ENCODE measurements around the gene FNDC3B.

The FNDC3B gene

DNA sequence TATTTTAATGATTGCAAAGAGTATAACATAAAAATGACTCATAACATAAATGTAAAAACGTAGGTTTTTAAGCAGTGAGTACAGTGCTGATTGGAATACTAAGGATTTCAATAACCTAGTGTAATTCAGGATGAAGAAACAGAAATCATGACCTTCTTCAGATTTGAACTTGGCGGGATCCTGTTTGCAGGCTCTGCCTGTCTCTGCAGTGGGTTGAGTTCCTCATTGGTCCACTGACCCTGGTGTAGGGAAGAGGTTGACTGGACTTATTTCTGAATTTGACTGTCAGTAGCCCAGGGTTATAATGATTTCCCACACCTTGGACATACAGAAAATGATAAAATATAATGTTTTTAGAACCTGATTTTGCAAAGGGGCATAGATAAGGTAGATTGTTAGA, 171.7 kb downstream of the FNDC3B start:
- Histone ChIP-seq H3K27ac (ENCODE audit: low read depth, low read length) (no peak overlapping the region), H3K4me2 (ENCODE audit: low read depth, low read length, poor library complexity, severe bottlenecking) (no peak overlapping the region), H4K20me1 (ENCODE audit: low read depth, low read length) (no peaks in the 10 kb centered on the region), H3K4me3 (ENCODE audit: insufficient read depth, low read length, poor library complexity, severe bottlenecking) (no peak overlapping the region), H3K9ac (ENCODE audit: low read length) (no peak overlapping the region), H3K79me2 (ENCODE audit: insufficient read depth, low read length) (no peaks in the 10 kb centered on the region), H2AFZ (ENCODE audit: low read depth, low read length, severe bottlenecking) (no peak overlapping the region), H3K9me2 (replicated peaks; ENCODE audit: insufficient read depth, low read length) (no peaks in the 10 kb centered on the region), H3F3A (ENCODE audit: insufficient read depth) (no peaks in the 10 kb centered on the region), H3K36me3 (ENCODE audit: low read length) (no peaks in the 10 kb centered on the region), H3K9me3 (ENCODE audit: insufficient read depth, low read length) (no peaks in the 10 kb centered on the region), H3K27me3 (ENCODE audit: low read length) (no peaks in the 10 kb centered on the region)
- TF ChIP-seq, protein P1, sequence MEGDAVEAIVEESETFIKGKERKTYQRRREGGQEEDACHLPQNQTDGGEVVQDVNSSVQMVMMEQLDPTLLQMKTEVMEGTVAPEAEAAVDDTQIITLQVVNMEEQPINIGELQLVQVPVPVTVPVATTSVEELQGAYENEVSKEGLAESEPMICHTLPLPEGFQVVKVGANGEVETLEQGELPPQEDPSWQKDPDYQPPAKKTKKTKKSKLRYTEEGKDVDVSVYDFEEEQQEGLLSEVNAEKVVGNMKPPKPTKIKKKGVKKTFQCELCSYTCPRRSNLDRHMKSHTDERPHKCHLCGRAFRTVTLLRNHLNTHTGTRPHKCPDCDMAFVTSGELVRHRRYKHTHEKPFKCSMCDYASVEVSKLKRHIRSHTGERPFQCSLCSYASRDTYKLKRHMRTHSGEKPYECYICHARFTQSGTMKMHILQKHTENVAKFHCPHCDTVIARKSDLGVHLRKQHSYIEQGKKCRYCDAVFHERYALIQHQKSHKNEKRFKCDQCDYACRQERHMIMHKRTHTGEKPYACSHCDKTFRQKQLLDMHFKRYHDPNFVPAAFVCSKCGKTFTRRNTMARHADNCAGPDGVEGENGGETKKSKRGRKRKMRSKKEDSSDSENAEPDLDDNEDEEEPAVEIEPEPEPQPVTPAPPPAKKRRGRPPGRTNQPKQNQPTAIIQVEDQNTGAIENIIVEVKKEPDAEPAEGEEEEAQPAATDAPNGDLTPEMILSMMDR (IDR thresholded peaks at IDR 0.05; ENCODE audit: insufficient read depth, low read length, poor library complexity, severe bottlenecking), result no peak
- TF ChIP-seq EZH2phosphoT487 (conservative IDR thresholded peaks at IDR 0.05; ENCODE audit: low read length), result no peak

DNA sequence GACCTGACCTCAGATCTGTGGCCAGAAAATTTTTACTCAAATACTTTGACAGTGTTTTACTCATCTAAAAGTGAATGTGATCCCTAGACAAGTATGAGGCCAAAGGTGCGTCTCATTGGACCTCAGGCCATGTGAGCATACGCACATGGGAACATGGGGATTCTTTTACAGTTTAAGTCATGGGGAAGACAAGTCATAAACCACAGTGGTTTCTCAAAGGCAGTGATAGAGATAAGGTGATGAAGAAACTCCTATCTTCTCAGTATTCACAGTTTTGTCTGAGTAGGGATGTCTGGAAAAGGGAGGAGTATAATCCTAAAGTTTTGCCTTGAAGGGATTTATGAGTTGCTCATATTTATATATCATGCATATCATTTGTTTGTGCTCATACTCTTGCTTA, 173.8 kb downstream of the FNDC3B start:
- no peaks in the 10 kb centered on the region for H3K79me2 ChIP-seq (ENCODE audit: insufficient read depth, low read length)
- H3K9me3 ChIP-seq (ENCODE audit: insufficient read depth, low read length), result no peaks in the 10 kb centered on the region
- no peak overlapping the region for H3K4me3 ChIP-seq (ENCODE audit: insufficient read depth, low read length, poor library complexity, severe bottlenecking)
- H3K4me2 ChIP-seq (ENCODE audit: low read depth, low read length, poor library complexity, severe bottlenecking), result no peak overlapping the region
- H3K9ac ChIP-seq (ENCODE audit: low read length), result no peak overlapping the region
- TF ChIP-seq EZH2phosphoT487 (conservative IDR thresholded peaks at IDR 0.05; ENCODE audit: low read length), result no peak
- TF ChIP-seq, protein P1 (IDR thresholded peaks at IDR 0.05; ENCODE audit: insufficient read depth, low read length, poor library complexity, severe bottlenecking), result no peak
- H3K36me3 ChIP-seq (ENCODE audit: low read length), result no peaks in the 10 kb centered on the region
- H3K27ac ChIP-seq (ENCODE audit: low read depth, low read length), result no peak overlapping the region
- H4K20me1 ChIP-seq (ENCODE audit: low read depth, low read length), result no peaks in the 10 kb centered on the region
- no peak overlapping the region for H2AFZ ChIP-seq (ENCODE audit: low read depth, low read length, severe bottlenecking)
- H3K27me3 ChIP-seq (ENCODE audit: low read length), result no peaks in the 10 kb centered on the region
- no peaks in the 10 kb centered on the region for H3F3A ChIP-seq (ENCODE audit: insufficient read depth)
- no peaks in the 10 kb centered on the region for H3K9me2 ChIP-seq (replicated peaks; ENCODE audit: insufficient read depth, low read length)

DNA sequence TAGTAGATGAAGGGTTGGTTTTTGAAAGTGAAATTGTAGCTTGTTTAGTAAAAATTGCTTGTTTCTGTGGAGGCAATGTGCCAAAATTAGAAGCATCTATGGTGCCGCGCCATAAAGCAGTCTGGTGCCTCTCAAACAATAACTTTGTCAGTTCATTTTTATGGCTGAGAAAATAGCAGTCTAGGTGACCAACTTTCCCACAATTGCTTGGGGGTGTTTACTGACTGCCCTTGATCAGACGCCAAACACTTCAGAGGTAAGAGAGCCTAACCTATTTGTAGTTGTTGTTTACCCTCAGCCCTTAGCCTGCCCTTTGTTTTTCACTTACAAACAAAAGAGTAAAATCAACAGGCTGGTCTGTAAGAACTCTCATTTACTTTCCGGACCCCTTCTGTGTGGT, 174.5 kb downstream of the FNDC3B start:
- no peak overlapping the region for H3K9ac ChIP-seq (ENCODE audit: low read length)
- no peaks in the 10 kb centered on the region for H3K9me2 ChIP-seq (replicated peaks; ENCODE audit: insufficient read depth, low read length)
- no peak overlapping the region for H3K4me3 ChIP-seq (ENCODE audit: insufficient read depth, low read length, poor library complexity, severe bottlenecking)
- no peaks in the 10 kb centered on the region for H4K20me1 ChIP-seq (ENCODE audit: low read depth, low read length)
- no peaks in the 10 kb centered on the region for H3F3A ChIP-seq (ENCODE audit: insufficient read depth)
- no peaks in the 10 kb centered on the region for H3K79me2 ChIP-seq (ENCODE audit: insufficient read depth, low read length)
- H3K27ac ChIP-seq (ENCODE audit: low read depth, low read length), result no peak overlapping the region
- H3K36me3 ChIP-seq (ENCODE audit: low read length), result no peaks in the 10 kb centered on the region
- H3K4me2 ChIP-seq (ENCODE audit: low read depth, low read length, poor library complexity, severe bottlenecking), result no peak overlapping the region
- H2AFZ ChIP-seq (ENCODE audit: low read depth, low read length, severe bottlenecking), result no peak overlapping the region
- H3K27me3 ChIP-seq (ENCODE audit: low read length), result no peaks in the 10 kb centered on the region
- no peak for TF ChIP-seq EZH2phosphoT487 (conservative IDR thresholded peaks at IDR 0.05; ENCODE audit: low read length)
- TF ChIP-seq, protein P1 (IDR thresholded peaks at IDR 0.05; ENCODE audit: insufficient read depth, low read length, poor library complexity, severe bottlenecking), result no peak
- no peaks in the 10 kb centered on the region for H3K9me3 ChIP-seq (ENCODE audit: insufficient read depth, low read length)

Measured in SU-DHL-6 (cell line).